ENCODE measurements around the gene ALDOC.

Gene ALDOC

GRCh38 chr17:28569446-28569845 is 7.2 kb downstream of the ALDOC start:
- no peak overlapping the region for H3K4me3 ChIP-seq (ENCODE audit: low read length)
- TF ChIP-seq CTCF (conservative IDR thresholded peaks at IDR 0.05; ENCODE audit: low read length), result no peak
- DNase-seq (ENCODE audit: low read depth), result no peak

- DNase-seq (ENCODE audit: low read depth), result no peak
- no peak for TF ChIP-seq CTCF (conservative IDR thresholded peaks at IDR 0.05; ENCODE audit: low read length)
- H3K4me3 ChIP-seq (ENCODE audit: low read length), result no peak overlapping the region
These were observed 9.1 kb downstream of the ALDOC start for GRCh38 chr17:28567604-28568003.

DNA sequence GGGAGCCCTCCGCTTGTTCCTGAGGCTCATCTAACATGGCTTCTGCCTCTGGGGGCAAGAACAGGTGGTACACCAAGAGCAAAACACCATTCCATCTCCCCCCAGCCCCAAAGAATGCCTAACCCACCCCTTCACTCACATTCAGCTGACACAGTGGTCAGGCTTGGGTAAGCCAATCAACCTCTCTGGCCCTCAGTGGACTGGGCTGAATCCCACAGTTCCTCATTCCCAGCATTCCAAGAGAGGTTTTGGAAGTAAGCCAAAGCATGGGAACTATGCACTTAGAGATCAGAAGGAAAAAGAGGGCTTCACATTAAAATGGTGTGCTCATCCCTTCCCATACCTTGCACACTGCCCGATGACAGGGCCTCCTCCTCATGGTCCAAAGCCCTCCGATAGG is 13.2 kb downstream of the ALDOC start:
- DNase-seq (ENCODE audit: low read depth), result peak; percentile 65
- no peak overlapping the region for H3K4me3 ChIP-seq (ENCODE audit: low read length)

GRCh38 chr17:28555022-28555421 is 21.7 kb downstream of the ALDOC start:
- no peak overlapping the region for H3K4me3 ChIP-seq (ENCODE audit: low read length)
- TF ChIP-seq CTCF (conservative IDR thresholded peaks at IDR 0.05; ENCODE audit: low read length), result no peak
- no peak for DNase-seq (ENCODE audit: low read depth)

More for the DNA sequence above, 13.2 kb downstream of the ALDOC start:
- no peak for TF ChIP-seq CTCF (conservative IDR thresholded peaks at IDR 0.05; ENCODE audit: low read length)

GRCh38 chr17:28554565-28554964 is 22.1 kb downstream of the ALDOC start:
- no peak overlapping the region for H3K4me3 ChIP-seq (ENCODE audit: low read length)
- no peak for TF ChIP-seq CTCF (conservative IDR thresholded peaks at IDR 0.05; ENCODE audit: low read length)
- DNase-seq (ENCODE audit: low read depth), result no peak

DNA sequence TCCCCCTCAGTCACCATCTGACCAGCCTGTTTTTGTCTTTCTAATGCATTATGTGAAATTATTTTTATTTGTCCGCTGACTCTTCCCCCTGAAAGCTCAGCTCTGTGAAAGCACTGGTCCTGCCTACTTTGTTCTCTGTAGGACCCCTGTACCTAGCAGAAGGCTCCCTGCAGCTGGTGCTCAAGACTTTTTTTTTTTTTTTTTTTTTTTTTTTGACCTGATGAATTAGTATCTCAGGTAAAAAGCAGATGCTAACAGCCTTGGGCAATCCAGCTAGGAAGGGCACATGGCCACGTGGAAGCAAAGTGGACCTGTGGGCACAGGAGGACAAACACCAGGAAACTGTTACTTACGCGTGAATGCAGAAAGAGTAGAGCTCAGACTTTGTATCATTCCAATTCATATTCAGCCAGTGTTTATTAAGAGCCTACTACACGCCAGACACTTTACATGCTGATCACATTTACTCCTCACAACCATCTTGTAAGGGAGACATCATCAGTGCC is 23.6 kb downstream of the ALDOC start:
- no peak overlapping the region; the same call in 1 of the 2 replicates for H3K4me3 ChIP-seq (ENCODE audit: low read length)
- no peak for DNase-seq (ENCODE audit: low read depth)
- no peak for TF ChIP-seq CTCF (conservative IDR thresholded peaks at IDR 0.05; ENCODE audit: low read length)

- TF ChIP-seq CTCF (conservative IDR thresholded peaks at IDR 0.05; ENCODE audit: low read length), result no peak
- peak; percentile 61 for DNase-seq (ENCODE audit: low read depth)
- peak within 1 kb of the TSS; percentile 69 for H3K4me3 ChIP-seq (ENCODE audit: low read length)
These were observed 24.3 kb downstream of the ALDOC start, which contains the start of gene UNC119 for GRCh38 chr17:28552176-28552999. UNC119 (minus strand) TSS chr17:28552624; CDS start chr17:28552557, 67 bp downstream.
